Measurements from ENCODE around the gene DUSP1.
"Not testable (repeated sequence)": the region's sequence is repeated elsewhere in the genome, so short reads cannot be mapped to it uniquely, and the experiment has no call there.

DUSP1 gene

GRCh38 chr5:172796306-172796705 lies 25.3 kb upstream of the DUSP1 start:
- DNase-seq: no peak

DNA sequence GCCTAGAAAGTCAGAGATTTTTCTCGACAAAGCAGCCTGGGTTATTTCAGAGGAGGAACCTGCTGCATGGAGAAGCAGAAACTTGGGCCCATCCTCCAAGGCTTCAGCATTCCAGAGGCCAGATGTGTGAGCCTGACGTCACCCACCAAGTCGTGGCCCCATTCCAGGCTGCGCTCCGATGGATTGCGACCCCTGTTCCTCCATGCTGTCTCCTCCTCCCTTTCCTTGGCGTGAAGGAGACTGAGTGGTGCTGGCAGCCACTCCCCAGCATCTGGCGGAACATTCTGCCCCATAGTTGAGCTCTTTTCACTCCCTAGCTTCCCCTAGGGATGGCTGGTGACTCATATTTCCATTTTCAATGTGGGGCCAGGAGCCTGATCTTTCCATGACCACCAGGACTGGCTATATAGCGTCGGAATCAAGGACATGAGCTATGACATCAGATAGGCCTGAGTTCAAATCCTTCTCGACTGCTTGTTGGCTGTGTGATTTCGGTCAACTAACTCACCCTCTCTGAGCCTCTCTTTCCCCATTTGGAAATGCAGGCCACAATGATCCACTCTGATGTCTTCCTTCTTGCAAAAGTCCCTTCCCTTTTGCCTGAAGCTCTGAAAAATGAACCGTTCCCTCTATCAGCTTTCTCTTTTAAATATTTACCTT lies 24.5 kb upstream of the DUSP1 start:
- peak; percentile 52 for DNase-seq

DNA sequence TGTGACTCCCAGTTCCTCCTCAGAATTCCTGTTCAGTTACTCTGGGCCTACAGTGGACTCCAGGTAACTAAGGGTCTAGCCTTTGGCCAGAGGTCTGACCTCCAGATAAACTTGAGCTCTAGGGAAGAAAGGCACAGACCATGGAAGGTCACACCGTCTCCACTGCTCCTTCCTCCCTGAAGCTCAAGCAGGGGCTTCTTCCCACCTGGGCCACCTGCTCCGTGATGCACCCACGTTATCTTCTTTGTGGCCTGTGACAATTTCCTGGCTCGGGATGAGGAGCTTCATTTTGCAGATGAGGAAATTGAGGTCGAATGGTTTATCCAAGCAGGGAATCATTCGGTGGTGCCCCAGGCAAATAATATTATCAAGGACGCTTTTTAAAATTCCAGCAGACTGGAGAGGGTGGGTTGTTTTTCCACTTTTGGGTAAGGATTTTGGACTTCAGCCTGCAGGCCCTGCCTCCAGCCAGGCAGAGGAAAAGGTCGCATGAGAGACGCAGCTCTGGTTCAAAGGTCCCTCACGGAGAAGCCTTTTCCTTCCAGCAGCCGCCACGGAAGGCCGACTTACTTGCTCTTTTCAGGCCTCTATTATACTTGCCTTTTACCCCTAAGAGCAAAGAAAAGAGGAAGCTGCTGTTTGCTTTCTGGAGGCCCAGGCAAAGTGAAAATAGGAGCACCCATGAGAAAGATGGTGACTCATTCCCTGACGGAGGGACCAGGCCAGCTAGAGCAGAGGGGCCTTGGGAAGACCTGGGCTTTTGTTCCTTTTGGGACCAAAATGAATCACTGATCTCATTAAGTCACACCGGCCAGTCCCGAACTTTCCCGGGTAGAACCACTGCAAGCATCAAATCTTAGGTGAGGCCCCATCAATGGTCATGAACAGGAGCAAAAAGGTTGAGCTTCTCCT lies 22.8 kb upstream of the DUSP1 start:
- DNase-seq: peak; percentile 96

- peak; percentile 50 for DNase-seq
Observed at GRCh38 chr5:172792701-172793570, 21.9 kb upstream of the DUSP1 start.

- DNase-seq: no peak
Observed at GRCh38 chr5:172791726-172792445, 20.9 kb upstream of the DUSP1 start.

DNA sequence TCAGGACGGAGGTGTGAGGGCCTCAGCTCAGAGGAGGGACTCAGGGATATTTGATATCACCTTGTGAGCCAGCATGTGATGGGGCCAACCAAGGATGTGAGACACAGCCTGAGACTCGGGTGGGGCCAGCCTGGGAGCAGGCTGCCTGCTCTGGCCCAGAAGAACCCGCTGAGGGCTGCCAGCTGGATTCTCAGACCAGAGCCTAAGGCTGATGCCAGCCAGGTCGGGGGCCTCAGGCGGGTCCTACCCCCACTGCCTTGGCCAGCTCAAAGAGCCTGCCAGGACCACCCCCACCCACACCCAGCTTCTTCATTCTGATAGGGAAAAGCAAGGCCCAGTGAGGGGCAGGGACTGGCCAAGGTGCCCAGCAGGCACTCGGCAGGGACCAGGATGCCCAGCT lies 20.3 kb upstream of the DUSP1 start:
- DNase-seq: no peak

GRCh38 chr5:172790496-172790889 lies 19.5 kb upstream of the DUSP1 start:
- DNase-seq: no peak

DNA sequence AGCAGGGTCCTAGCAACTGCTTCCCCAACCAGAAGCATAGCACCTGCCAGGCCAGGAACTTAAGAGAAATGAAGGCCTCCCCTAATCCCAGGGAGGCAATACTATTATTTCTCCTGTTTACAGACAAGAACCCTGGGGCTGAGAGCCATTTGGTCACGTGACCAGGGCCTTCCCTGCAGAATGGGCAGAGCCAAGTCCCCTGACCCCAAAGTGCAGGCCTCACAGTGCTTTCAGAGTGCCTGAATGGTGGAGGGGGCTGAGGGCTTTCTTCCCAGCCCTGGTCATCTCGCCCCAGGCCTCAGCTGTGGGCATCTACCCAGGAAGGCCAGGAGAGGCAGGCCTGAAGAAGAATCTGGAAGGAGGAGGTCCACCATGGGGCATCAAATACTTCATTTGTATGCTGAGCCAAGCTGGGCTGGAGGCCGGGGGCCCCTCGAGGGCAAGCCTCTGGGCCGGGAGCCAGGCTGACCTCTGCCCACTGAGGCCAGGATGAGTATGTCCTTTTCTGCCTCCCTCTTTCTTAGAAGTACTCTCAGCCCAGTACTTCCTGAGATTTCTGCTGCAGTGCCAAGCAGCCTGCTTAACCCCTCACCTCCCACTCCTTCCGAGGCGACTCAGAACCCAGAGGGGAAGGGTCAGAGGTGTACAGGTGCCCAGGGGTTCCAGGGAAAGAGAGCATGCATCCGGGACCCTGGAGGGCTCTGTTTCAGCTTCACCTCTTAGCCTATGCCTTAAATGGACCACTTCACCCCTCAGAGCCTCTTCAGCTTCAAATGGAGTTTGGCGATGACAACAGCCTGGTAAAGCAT lies 18.9 kb upstream of the DUSP1 start:
- DNase-seq: no peak

DNA sequence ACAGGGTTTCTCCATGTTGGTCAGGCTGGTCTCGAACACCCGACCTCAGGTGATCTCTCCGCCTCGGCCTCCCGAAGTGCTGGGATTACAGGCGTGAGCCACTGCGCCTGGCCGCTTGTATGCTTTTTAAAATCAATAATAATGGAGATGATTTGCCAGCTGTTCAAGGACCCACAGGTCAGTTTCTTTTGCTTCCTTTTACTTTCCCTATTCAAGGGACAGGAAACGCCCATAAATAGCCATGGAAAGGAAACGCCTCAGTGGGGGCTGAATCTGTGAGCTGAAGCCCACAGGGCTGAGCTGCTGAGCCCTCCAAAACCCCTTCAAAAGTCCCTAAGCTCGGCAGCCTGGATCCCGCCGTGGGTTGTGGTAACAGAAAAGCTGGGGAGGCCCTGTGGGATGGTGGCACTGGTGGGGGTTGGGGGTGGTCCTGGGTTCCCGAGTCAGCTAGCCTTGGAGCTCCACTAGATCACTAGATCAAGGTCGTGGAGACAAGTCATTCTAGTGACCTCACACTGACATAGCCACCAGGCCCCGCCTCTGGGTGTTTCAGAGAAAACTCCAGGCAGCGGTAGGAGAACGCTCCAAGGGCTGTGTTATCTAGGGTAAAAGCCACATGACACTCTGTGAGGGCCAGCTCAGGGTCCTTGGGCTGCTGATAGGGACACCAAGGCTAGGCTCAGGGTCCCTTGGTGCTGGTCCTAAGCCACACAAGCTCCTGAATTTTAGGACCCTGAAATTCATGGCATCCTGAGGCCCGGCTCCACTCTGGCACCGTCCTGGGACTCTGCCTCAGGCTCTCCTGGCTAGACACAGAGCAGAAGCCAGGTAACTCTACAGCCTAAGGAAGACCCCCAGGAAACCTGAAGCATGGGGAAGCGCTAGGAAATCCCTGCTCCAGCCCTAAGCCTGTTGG lies 18.0 kb upstream of the DUSP1 start:
- DNase-seq: peak; percentile 69

DNA sequence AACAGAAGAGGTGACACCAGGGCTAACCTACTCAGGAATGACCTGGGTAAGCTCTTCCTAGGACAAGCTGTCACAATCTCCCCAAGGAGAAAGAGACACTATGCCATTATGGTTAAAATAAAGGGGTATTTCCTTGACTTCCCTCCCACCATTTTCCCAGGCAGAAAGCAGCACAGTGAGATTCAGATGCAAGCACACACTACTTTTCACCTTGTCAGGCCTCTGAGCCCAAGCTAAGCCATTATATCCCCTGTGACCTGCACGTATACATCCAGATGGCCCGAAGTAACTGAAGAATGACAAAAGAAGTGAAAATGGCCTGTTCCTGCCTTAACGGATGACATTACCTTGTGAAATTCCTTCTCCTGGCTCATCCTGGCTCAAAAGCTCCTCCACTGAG lies 16.5 kb upstream of the DUSP1 start:
- not testable (repeated sequence) for DNase-seq

- no peak for DNase-seq
Observed at GRCh38 chr5:172786736-172787462, 15.9 kb upstream of the DUSP1 start.

DNA sequence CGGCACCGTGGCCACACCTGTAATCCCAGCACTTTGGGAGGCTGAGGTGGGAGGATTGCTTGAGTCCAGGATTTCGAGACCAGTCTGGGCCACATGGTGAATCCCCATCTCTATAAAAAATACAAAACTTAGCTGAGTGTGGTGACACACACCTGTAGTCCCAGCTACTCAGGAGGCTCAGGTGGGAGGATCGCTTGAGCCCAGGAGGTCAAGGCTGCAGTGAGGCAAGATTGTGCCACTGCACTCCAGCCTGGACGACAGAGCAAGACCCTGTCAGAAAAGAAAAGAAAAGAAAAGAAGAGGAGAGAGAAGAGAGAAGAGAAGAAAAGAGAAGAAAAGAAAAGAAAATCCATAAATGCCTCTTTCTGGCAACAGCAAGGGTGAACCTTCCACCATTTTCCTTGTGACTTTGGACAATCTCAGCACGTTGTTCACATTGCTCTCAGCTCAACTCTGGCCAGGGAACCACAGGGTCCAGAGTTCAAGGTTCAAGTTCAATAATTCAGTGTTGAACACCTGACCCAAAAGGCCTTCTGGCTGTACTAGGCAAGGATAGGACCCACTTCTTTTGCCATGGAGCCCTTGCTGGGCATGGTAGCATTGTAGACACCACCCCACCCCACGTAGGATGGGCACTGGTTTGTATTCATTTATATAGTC lies 14.6 kb upstream of the DUSP1 start:
- DNase-seq: no peak

DNA sequence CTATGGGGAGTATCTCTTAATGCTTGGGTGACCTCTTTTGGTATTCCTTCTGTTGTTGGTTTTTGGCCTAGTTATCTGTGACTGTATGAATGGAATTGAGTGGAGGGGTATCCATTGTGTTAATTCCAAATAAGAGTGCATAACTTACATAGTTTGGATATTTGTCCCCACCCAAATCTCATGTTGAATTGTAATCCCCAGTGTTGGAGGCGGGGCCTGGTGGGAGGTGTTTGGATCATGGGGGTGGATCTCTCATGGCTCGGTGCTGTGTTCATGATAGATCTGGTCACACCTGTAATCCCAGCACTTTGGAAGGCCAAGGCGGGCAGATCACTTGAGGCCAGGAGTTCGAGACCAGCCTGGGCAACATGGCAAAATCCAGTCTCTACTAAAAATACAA lies 13.2 kb upstream of the DUSP1 start:
- not testable (repeated sequence) for DNase-seq

- not testable (repeated sequence) for DNase-seq
Observed at GRCh38 chr5:172783319-172783718, 12.3 kb upstream of the DUSP1 start.

DNA sequence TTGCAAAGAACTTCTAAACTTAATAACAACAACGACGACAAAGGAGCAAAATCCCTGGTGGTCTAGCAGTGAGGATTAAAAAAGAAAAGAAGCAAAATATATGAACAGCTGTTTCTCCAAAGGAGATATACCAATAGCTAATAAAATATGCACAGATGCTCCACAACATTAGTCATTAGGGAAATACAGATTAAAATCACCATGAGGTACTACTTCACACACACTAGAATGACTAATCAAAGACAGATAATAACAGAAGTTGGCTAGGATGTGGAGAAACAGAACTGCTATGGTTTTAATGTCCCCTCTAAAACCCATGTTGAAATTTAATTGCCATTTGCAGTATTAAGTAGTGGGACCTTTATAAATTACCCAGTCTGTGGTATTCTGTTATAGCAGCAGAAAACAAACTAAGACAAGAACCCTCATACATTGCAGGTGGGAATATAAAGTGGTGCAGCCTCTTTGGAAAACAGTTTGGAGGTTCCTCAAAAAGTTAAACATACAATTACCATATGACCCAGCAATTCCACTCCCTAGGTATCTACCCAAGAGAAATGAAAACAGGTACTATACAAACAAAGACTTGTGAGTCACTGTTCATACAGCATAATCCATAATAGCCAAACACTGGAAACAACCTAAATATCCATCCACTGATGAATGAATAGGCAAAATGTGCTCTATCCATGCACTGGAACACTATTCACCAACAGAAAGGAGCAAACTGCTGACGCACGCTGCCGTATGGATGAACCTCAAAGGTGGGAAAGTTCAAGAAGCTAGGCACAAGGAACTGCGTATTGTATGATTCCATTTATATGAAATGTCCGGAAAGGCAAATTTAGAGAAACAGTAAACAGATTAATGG lies 11.4 kb upstream of the DUSP1 start:
- DNase-seq: peak; percentile 73

GRCh38 chr5:172779691-172780341 lies 8.8 kb upstream of the DUSP1 start:
- DNase-seq: no peak
